HCT116 (cell line): ENCODE data around the gene TACO1. TPM values are rescaled to one million over a fixed set of nuclear protein-coding genes. Genes with fewer than 3 reads are reported as not detected.

Experiments
- ATAC-seq: fragments of 200-7000 bp; cut with Tn5 transposase; 2 replicates; pipeline ENCODE4 v1.9.1; 2020; ENCODE audit warnings: mild to moderate bottlenecking, moderate library complexity
- BruUV-seq: library from RNA; stranded (reverse); fragments of 400-500 nt; replicated peaks from 2 replicates; lab custom pipeline; 2021; lab: Mats Ljungman, UMichigan
- CTCF ChIA-PET: fragments of 300-600 bp; sonication (Branson Sonifier 250); formaldehyde crosslinking; loops from one replicate; lab custom pipeline; 2021; ENCODE audit warnings: antibody characterized with exemption; lab: Charles Lee
- POLR2A ChIA-PET: fragments of 300-600, 350-600 bp; sonication (Branson Sonifier 250); formaldehyde crosslinking; loops from one replicate; lab custom pipeline; 2021; ENCODE audit warnings: antibody characterized with exemption; lab: Charles Lee
- RAD21 ChIA-PET, 2 experiments: fragments of 300-600 bp; sonication (Branson Sonifier 250); formaldehyde crosslinking; loops; one replicate each; lab custom pipeline; 2023; ENCODE audit warnings: low total read pairs in 2 of 2; ENCODE audit not compliant: uncharacterized antibody in 2 of 2, unreplicated experiment in 2 of 2, low non-redundant PET in 1 of 2; lab: Charles Lee
- DNase-seq: peaks from one replicate; pipeline ENCODE4 v3.0.0-alpha.2; 2010; ENCODE audit warnings: low read depth, low spot score
- H2AFZ ChIP-seq: fragments of 200-600 bp; shearing (Covaris generic), sonication (generic); 2 replicates; pipeline ENCODE4 v1.6.1; 2017; ENCODE audit warnings: low read depth, mixed run types, mixed read lengths, antibody characterized with exemption, low read length; ENCODE audit not compliant: poor library complexity, severe bottlenecking
- H3K27ac ChIP-seq: 2 replicates; pipeline ENCODE4 v1.5.1; 2012; ENCODE audit warnings: low read depth, low read length
- H3K27me3 ChIP-seq: fragments of 200-600 bp; sonication (generic); 2 replicates; pipeline ENCODE4 v1.6.1; 2016; ENCODE audit warnings: mixed run types, low read length, mixed read lengths; ENCODE audit not compliant: insufficient read depth
- H3K36me3 ChIP-seq, 2 experiments: fragments of 200-500 bp in 1 of 2; fragments of 200-600 bp in 1 of 2; sonication (Bioruptor generic) in 1 of 2; sonication (generic) in 1 of 2; 2 replicates each; pipeline versions ENCODE4 v1.5.1 to v1.6.1; 2014 to 2016; ENCODE audit warnings: low read length in 2 of 2, inconsistent platforms in 1 of 2, mixed read lengths in 1 of 2, mixed run types in 1 of 2; ENCODE audit not compliant: insufficient read depth in 2 of 2, control insufficient read depth in 1 of 2
- H3K4me1 ChIP-seq, 2 experiments: fragments of 200-600 bp in 1 of 2; sonication (generic) in 1 of 2; 2 replicates each; pipeline versions ENCODE4 v1.5.1 to v1.6.1; 2012 to 2017; ENCODE audit warnings: low read length in 2 of 2, inconsistent platforms in 1 of 2, mild to moderate bottlenecking in 1 of 2, mixed read lengths in 1 of 2, mixed run types in 1 of 2, moderate library complexity in 1 of 2; ENCODE audit not compliant: insufficient read depth in 2 of 2, control insufficient read depth in 1 of 2
- H3K4me2 ChIP-seq: fragments of 200-600 bp; sonication (generic); 2 replicates; pipeline ENCODE4 v1.6.1; 2017; ENCODE audit warnings: mixed run types, low read length, mixed read lengths
- H3K4me3 ChIP-seq, 2 experiments: fragments of 200-600 bp in 1 of 2; sonication (generic) in 1 of 2; replicated peaks in 1 of 2; 2 replicates each; pipeline ENCODE4 v1.5.1; 2011 to 2016; ENCODE audit warnings: low read length in 2 of 2, control low read depth in 1 of 2, low read depth in 1 of 2, mild to moderate bottlenecking in 1 of 2, mixed read lengths in 1 of 2, mixed run types in 1 of 2
- H3K79me2 ChIP-seq: fragments of 200-600 bp; sonication (generic); 2 replicates; pipeline ENCODE4 v1.6.1; 2017; ENCODE audit warnings: mild to moderate bottlenecking, mixed run types, low read length, moderate library complexity, mixed read lengths; ENCODE audit not compliant: insufficient read depth
- H3K9ac ChIP-seq: fragments of 200-600 bp; sonication (generic); 2 replicates; pipeline ENCODE4 v1.6.1; 2016; ENCODE audit warnings: low read length, mixed read lengths
- H3K9me2 ChIP-seq: fragments of 200-600 bp; sonication (generic), shearing (Covaris generic); 2 replicates; pipeline ENCODE4 v1.6.1; 2017; ENCODE audit warnings: mixed run types, mild to moderate bottlenecking, moderate library complexity; ENCODE audit not compliant: insufficient read depth
- H3K9me3 ChIP-seq, 2 experiments: fragments of 200-500 bp in 1 of 2; fragments of 200-600 bp in 1 of 2; sonication (Bioruptor generic) in 1 of 2; sonication (generic) in 1 of 2; 2 replicates each; pipeline ENCODE4 v1.6.1; 2014 to 2017; ENCODE audit warnings: low read length in 2 of 2, mixed read lengths in 2 of 2, inconsistent platforms in 1 of 2, low read depth in 1 of 2, mild to moderate bottlenecking in 1 of 2, mixed run types in 1 of 2, moderate library complexity in 1 of 2; ENCODE audit not compliant: control insufficient read depth in 1 of 2, insufficient read depth in 1 of 2
- H4K20me1 ChIP-seq: fragments of 200-600 bp; sonication (generic), shearing (Covaris generic); 2 replicates; pipeline ENCODE4 v1.6.1; 2017; ENCODE audit warnings: mixed run types, mild to moderate bottlenecking, moderate library complexity; ENCODE audit not compliant: insufficient read depth
- CEBPB ChIP-seq: IDR thresholded peaks from 2 replicates; pipeline ENCODE4 v1.6.1; 2012; ENCODE audit warnings: low read depth
- EGR1 ChIP-seq: IDR thresholded peaks from 2 replicates; pipeline ENCODE4 v1.6.1; 2012; ENCODE audit warnings: low read depth
- ELF1 ChIP-seq: IDR thresholded peaks from 2 replicates; pipeline ENCODE4 v1.6.1; 2012; ENCODE audit warnings: low read depth, borderline replicate concordance
- EZH2 ChIP-seq: fragments of 200-600 bp; sonication (generic); IDR thresholded peaks from 2 replicates; pipeline ENCODE4 v1.6.1; 2017; ENCODE audit warnings: antibody characterized with exemption, mixed run types
- FOSL1 ChIP-seq: IDR thresholded peaks from 2 replicates; pipeline ENCODE4 v1.6.1; 2012; ENCODE audit warnings: low read depth
- JUND ChIP-seq: IDR thresholded peaks from 2 replicates; pipeline ENCODE4 v1.6.1; 2012
- MAX ChIP-seq: IDR thresholded peaks from 2 replicates; pipeline ENCODE4 v1.6.1; 2012
- POLR2A ChIP-seq: IDR thresholded peaks from 2 replicates; pipeline ENCODE4 v1.7.0; 2011; ENCODE audit warnings: borderline replicate concordance; ENCODE audit not compliant: insufficient read depth, insufficient read length; ENCODE audit errors: extremely low read depth
- SIN3A ChIP-seq: IDR thresholded peaks from 2 replicates; pipeline ENCODE4 v1.6.1; 2012; ENCODE audit warnings: low read depth
- SP1 ChIP-seq: IDR thresholded peaks from 2 replicates; pipeline ENCODE4 v1.6.1; 2012; ENCODE audit warnings: low read depth
- SRF ChIP-seq: IDR thresholded peaks from 2 replicates; pipeline ENCODE4 v1.6.1; 2012; ENCODE audit warnings: low read depth
- TCF7L2 ChIP-seq: IDR thresholded peaks from 2 replicates; pipeline ENCODE4 v1.7.0; 2011; ENCODE audit warnings: borderline replicate concordance, inconsistent platforms; ENCODE audit not compliant: insufficient read depth, insufficient read length; ENCODE audit errors: extremely low read depth
- ZBTB33 ChIP-seq: IDR thresholded peaks from 2 replicates; pipeline ENCODE4 v1.6.1; 2011; ENCODE audit warnings: mild to moderate bottlenecking, low read length, moderate library complexity; ENCODE audit not compliant: insufficient replicate concordance; ENCODE audit errors: extremely low read depth
- ZFX ChIP-seq: fragments of 450-650 bp; IDR thresholded peaks from 2 replicates; pipeline ENCODE4 v1.6.1; 2017
- intact Hi-C: fragments of 100-400 bp; cut with micrococcal nuclease; formaldehyde crosslinking; loops from 2 replicates; pipeline ENCODE4 v1.10.0; 2022
- total RNA-seq: library from RNA; stranded (reverse); gene quantifications from one replicate; pipeline ENCODE4 v1.2.1, GENCODE V29; 2021; ENCODE audit not compliant: unreplicated experiment
- TF ChIP-seq, protein P1 (sequence below): IDR thresholded peaks from 2 replicates; pipeline ENCODE4 v1.6.1; 2012; ENCODE audit warnings: low read depth
- TF ChIP-seq, protein P2 (sequence below): IDR thresholded peaks from 2 replicates; pipeline ENCODE4 v1.6.1; 2012

The TACO1 gene
- total RNA-seq, 1 experiment from 2014 or later: 39.6 TPM

DNA sequence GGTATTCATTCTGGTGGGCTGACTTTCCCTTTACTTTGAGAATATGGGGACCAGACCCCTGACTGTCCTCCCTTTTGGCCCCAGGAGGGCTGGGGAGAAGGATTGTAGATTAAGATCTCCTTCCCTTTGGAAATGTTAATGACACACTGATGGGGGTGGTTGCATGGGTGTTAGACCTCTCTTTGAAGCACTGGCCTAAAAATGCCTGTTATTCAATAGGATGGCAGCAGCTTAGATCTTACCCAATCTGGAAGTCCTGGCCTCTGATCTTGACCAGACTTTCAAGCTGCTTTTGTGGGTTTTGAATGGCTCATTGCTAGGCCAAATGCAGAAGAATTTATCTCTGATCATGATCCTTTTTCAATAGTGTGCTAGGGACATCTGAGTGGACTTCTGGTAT is 47.2 kb downstream of the TACO1 start:
- H2AFZ ChIP-seq: no peak overlapping the region
- no peaks in the 10 kb centered on the region for H4K20me1 ChIP-seq
- ChIA-PET RAD21 (no interaction called here), POLR2A (no interaction called here), CTCF (no interaction called here)
- H3K27me3 ChIP-seq: no peaks in the 10 kb centered on the region
- intact Hi-C loops: no loop called here
- H3K9me2 ChIP-seq: no peaks in the 10 kb centered on the region
- H3K27ac ChIP-seq: no peak overlapping the region
- no peaks in the 10 kb centered on the region for H3K79me2 ChIP-seq
- H3K4me2 ChIP-seq: no peak overlapping the region
- TF ChIP-seq, protein P1, sequence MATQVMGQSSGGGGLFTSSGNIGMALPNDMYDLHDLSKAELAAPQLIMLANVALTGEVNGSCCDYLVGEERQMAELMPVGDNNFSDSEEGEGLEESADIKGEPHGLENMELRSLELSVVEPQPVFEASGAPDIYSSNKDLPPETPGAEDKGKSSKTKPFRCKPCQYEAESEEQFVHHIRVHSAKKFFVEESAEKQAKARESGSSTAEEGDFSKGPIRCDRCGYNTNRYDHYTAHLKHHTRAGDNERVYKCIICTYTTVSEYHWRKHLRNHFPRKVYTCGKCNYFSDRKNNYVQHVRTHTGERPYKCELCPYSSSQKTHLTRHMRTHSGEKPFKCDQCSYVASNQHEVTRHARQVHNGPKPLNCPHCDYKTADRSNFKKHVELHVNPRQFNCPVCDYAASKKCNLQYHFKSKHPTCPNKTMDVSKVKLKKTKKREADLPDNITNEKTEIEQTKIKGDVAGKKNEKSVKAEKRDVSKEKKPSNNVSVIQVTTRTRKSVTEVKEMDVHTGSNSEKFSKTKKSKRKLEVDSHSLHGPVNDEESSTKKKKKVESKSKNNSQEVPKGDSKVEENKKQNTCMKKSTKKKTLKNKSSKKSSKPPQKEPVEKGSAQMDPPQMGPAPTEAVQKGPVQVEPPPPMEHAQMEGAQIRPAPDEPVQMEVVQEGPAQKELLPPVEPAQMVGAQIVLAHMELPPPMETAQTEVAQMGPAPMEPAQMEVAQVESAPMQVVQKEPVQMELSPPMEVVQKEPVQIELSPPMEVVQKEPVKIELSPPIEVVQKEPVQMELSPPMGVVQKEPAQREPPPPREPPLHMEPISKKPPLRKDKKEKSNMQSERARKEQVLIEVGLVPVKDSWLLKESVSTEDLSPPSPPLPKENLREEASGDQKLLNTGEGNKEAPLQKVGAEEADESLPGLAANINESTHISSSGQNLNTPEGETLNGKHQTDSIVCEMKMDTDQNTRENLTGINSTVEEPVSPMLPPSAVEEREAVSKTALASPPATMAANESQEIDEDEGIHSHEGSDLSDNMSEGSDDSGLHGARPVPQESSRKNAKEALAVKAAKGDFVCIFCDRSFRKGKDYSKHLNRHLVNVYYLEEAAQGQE: no peak
- no peak for TF ChIP-seq CEBPB
- TF ChIP-seq SP1: no peak
- no peak for TF ChIP-seq ELF1
- no peak for TF ChIP-seq ZFX
- TF ChIP-seq SRF: no peak
- no peak for TF ChIP-seq EZH2
- TF ChIP-seq, protein P2, sequence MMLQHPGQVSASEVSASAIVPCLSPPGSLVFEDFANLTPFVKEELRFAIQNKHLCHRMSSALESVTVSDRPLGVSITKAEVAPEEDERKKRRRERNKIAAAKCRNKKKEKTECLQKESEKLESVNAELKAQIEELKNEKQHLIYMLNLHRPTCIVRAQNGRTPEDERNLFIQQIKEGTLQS: no peak
- ATAC-seq: no peak
- H3K9me3 ChIP-seq: no peaks in the 10 kb centered on the region
- BruUV-seq: no TSS peak
- H3K36me3 ChIP-seq: no peaks in the 10 kb centered on the region
- no peak for DNase-seq
- H3K4me3 ChIP-seq: no peak overlapping the region
- peaks cover 8 to 13% of the 10 kb centered on the region in 2 experiments; a peak in 3 of 4 replicates for H3K4me1 ChIP-seq
- H3K9ac ChIP-seq: no peak overlapping the region

DNA sequence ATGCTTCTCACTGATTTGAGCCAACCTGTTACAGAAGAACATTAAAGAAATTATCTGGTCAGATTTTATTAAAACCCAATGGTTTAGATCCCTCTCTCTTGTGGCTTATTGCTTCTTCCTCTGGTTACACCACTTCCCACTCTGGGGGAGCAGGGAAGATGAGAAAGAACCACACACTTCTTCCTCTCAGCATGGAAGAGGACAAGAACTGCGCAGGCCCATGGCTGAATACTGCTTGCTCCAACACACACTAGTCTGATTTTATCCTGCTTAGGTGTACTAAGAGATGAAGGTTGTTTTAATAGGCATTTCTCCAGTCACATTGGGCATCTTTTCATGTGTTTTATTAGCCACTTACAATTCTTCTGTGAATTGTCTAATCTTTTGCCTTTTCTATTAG is 49.1 kb downstream of the TACO1 start:
- ChIA-PET POLR2A (no interaction called here), CTCF (no interaction called here), RAD21 (no interaction called here)
- intact Hi-C loops: no loop called here
- Histone ChIP-seq H3K27me3 (no peaks in the 10 kb centered on the region), H3K79me2 (no peaks in the 10 kb centered on the region), H3K4me3 (no peak overlapping the region), H2AFZ (no peak overlapping the region), H3K4me2 (no peak overlapping the region), H3K9ac (no peak overlapping the region), H3K27ac (no peak overlapping the region), H3K9me3 (no peaks in the 10 kb centered on the region), H3K9me2 (no peaks in the 10 kb centered on the region), H3K4me1 (peaks cover 8 to 13% of the 10 kb centered on the region in 2 experiments; a peak in 3 of 4 replicates), H4K20me1 (no peaks in the 10 kb centered on the region), H3K36me3 (0 out of 4 replicates have a peak, but pooled peaks cover 0 to 5% of the 10 kb centered on the region in 2 experiments)
- BruUV-seq: no TSS peak
- no peak for ATAC-seq
- DNase-seq: no peak
- no peak for TF ChIP-seq EZH2
- no peak for TF ChIP-seq TCF7L2
- TF ChIP-seq SRF: no peak
- no peak for TF ChIP-seq JUND
- TF ChIP-seq MAX: no peak
- TF ChIP-seq FOSL1: no peak
- no peak for TF ChIP-seq ZBTB33
- TF ChIP-seq POLR2A: no peak
- no peak for TF ChIP-seq SIN3A
- no peak for TF ChIP-seq EGR1
